Epithelial cell of esophagus (primary cell): ENCODE data around the gene EIF2AK2.
A peak's percentile ranks its signal among the peaks of the same experiment; 100 is the strongest.

Experiments
- DNase-seq: peaks from one replicate; pipeline ENCODE4 v3.0.0; 2010; ENCODE audit warnings: low read depth
- H3K4me3 ChIP-seq: 2 replicates; pipeline ENCODE4 v1.5.1; 2011; ENCODE audit warnings: mild to moderate bottlenecking, low read length, control low read depth
- TF ChIP-seq, protein P1 (sequence below): IDR thresholded peaks from 2 replicates; pipeline ENCODE4 v1.5.1; 2011; ENCODE audit warnings: low read depth, mild to moderate bottlenecking, low read length, control low read depth, inconsistent platforms; ENCODE audit not compliant: insufficient read depth; ENCODE audit errors: missing control alignments

The EIF2AK2 gene

GRCh38 chr2:37061776-37062175 lies 95.0 kb downstream of the EIF2AK2 start:
- DNase-seq = no peak
- no peak overlapping the region for H3K4me3 ChIP-seq
- TF ChIP-seq, protein P1, sequence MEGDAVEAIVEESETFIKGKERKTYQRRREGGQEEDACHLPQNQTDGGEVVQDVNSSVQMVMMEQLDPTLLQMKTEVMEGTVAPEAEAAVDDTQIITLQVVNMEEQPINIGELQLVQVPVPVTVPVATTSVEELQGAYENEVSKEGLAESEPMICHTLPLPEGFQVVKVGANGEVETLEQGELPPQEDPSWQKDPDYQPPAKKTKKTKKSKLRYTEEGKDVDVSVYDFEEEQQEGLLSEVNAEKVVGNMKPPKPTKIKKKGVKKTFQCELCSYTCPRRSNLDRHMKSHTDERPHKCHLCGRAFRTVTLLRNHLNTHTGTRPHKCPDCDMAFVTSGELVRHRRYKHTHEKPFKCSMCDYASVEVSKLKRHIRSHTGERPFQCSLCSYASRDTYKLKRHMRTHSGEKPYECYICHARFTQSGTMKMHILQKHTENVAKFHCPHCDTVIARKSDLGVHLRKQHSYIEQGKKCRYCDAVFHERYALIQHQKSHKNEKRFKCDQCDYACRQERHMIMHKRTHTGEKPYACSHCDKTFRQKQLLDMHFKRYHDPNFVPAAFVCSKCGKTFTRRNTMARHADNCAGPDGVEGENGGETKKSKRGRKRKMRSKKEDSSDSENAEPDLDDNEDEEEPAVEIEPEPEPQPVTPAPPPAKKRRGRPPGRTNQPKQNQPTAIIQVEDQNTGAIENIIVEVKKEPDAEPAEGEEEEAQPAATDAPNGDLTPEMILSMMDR = no peak

DNA sequence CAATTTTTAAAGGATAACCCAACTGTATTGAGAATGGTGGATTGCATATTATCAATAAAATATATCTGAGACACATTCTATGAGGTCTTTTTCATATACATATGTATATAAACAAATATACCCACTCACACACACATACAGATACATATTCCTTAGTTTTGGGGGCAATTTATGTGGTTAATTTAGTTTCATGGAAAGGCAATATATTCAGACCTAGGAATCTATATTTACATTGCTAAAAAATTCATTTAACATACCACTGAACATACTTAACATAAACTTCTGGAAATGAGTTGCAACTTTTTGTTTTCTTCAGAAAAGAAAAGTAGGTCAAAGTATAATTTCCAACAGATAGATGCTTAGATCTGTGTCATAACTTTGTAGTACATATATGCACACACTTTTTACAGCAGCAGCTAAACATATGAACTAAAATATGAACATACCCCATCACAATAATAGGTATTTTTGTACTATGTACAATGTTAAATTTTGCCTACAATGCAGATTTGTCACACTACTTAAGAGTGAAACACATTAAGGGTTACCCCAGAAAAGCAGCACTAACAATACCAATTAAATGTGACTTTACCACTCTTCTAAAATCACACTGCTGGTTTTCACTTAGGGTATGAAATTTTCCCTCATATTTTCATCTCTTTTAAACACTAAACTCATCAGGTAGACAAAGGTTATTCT lies 95.6 kb downstream of the EIF2AK2 start:
- no peak for DNase-seq
- TF ChIP-seq, protein P1 = no peak
- H3K4me3 ChIP-seq = no peak overlapping the region

- no peak overlapping the region for H3K4me3 ChIP-seq
- no peak for DNase-seq
- TF ChIP-seq, protein P1 = no peak
Measured at GRCh38 chr2:37060446-37060845, 96.3 kb downstream of the EIF2AK2 start.

DNA sequence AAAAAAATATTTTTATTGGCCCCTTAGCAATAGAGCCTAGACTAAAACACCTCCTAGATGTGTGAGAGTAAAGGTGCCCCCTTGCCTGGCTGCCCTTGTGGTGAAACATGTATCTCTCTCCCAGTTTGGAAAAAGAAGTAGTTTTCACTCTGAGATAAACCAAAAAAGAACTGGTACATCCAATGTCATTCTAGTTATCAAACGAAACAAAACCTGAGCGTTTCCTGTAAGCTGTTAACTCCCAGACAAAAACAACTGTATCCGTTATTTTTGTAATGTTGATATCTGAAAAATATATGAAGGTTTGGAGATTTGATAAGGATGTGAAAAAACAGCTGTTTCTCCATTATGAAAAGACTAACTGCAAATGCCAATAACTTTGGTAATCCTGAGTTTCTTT lies 96.9 kb downstream of the EIF2AK2 start:
- H3K4me3 ChIP-seq = no peak overlapping the region
- TF ChIP-seq, protein P1 = no peak
- no peak for DNase-seq

DNA sequence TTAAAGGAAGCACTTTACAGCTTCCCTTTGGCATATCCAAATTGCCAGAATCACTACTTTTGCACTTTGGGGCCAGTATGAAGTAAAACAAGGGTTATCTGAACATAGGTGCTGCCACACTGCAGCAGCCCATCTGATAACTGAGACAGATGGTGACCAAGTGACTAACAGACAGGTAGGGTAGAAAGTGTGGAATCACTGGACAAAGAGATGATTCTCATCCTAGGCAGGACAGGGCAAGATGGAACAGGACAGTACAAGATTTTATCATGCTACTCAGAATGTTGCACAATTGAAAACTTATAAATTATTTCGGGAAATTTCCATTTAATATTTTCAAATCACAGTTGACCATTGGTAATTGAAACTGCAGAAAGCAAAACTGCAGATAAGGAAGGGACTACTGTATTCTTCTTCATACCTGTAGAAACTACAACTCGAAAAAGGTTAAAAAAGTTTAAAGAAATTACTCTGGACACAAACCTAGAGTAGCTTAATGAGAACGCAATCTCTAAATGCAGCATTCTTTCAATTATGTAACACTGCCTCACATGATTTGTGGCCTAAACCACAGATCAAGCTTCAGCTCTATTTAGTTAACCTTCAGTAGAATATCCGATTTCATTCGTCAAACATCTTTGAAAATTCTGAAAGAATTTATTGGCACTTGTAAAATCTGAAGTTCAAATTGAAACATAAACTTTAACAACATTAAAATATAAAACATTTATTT lies 104.0 kb downstream of the EIF2AK2 start:
- DNase-seq = peak; percentile 86
- TF ChIP-seq, protein P1 = no peak
- no peak overlapping the region for H3K4me3 ChIP-seq
